Esophagus muscularis mucosa (tissue), 3 donors: ENCODE data around the gene PLPPR2.

Experiments
- EP300 ChIP-seq: sonication (generic); formaldehyde crosslinking; IDR thresholded peaks from one replicate; pipeline ENCODE4 v1.6.1; 2017; ENCODE audit warnings: antibody characterized with exemption
- TF ChIP-seq, protein P1 (sequence below), 3 experiments: fragments of 200-600 bp in 2 of 3; fragments of 450-650 bp in 1 of 3; sonication (generic) in 2 of 3; IDR thresholded peaks; one replicate each; pipeline ENCODE4 v1.5.1; 2017 to 2019; ENCODE audit warnings: antibody characterized with exemption in 3 of 3, mild to moderate bottlenecking in 2 of 3, moderate library complexity in 1 of 3

DNA sequence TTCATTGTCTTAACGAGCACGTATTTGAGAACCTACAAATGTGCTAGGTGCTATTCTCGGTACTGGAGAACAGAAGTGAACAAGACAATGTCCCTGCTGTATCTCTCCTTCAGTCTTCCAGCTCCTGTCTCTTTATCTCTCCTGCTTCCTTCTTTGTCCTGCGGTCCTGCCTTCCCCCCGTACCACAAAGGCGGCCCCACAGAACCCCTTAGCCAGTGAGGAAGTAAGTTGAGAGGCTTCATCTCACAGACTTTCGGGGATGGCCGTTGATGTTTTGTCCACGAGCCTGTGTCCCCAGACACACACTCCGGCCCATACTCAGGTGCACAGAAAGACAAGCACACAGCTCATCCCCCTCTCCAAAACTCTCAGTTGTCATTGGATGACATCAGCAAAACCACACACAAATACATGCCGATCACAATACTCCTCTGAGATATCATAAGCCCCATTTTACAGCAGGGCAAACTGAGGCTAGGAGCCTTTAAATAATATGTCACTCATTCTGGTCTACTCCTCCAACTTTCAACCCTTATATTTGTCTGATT, 18.7 kb downstream of the PLPPR2 start:
- TF ChIP-seq, protein P1, sequence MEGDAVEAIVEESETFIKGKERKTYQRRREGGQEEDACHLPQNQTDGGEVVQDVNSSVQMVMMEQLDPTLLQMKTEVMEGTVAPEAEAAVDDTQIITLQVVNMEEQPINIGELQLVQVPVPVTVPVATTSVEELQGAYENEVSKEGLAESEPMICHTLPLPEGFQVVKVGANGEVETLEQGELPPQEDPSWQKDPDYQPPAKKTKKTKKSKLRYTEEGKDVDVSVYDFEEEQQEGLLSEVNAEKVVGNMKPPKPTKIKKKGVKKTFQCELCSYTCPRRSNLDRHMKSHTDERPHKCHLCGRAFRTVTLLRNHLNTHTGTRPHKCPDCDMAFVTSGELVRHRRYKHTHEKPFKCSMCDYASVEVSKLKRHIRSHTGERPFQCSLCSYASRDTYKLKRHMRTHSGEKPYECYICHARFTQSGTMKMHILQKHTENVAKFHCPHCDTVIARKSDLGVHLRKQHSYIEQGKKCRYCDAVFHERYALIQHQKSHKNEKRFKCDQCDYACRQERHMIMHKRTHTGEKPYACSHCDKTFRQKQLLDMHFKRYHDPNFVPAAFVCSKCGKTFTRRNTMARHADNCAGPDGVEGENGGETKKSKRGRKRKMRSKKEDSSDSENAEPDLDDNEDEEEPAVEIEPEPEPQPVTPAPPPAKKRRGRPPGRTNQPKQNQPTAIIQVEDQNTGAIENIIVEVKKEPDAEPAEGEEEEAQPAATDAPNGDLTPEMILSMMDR (IDR thresholded peaks at IDR 0.05) = no peak
- no peak for TF ChIP-seq EP300
